ENCODE data around the gene LRP1. TPM values are rescaled to one million over a fixed set of nuclear protein-coding genes. Genes with fewer than 3 reads are reported as not detected.
A peak's percentile ranks its signal among the peaks of the same experiment; 100 is the strongest.

The LRP1 gene
- total and polyA plus RNA-seq, 2 experiments from 2014 or later: 47.8 to 76.8 TPM

GRCh38 chr12:57229634-57230380 lies 101.5 kb downstream of the LRP1 start, which contains the start of gene SHMT2:
SHMT2 (plus strand) TSS chr12:57229711; CDS start chr12:57229779, 68 bp downstream.
- H3K36me3 ChIP-seq (replicated peaks; ENCODE audit: insufficient read depth, low read depth): no peaks in the 10 kb centered on the region
- 2% methylated on average over 38 of the region's 42 CpGs for WGBS (ENCODE audit: low lambda C conversion rate, missing lambda C conversion rate)
- H3K4me2 ChIP-seq: peak within 1 kb of the TSS; percentile 80
- H3K27ac ChIP-seq: peak within 1 kb of the TSS; percentile 89
- no peaks in the 10 kb centered on the region for H3K9me3 ChIP-seq (ENCODE audit: low read depth)
- no peaks in the 10 kb centered on the region for H3K9me2 ChIP-seq (replicated peaks; ENCODE audit: insufficient read depth)
- peak within 1 kb of the TSS; percentile 53 for H2AFZ ChIP-seq
- TF ChIP-seq CTCF (IDR thresholded peaks at IDR 0.05; ENCODE audit: poor library complexity): no peak
- DNase-seq (ENCODE audit: low spot score): peak; percentile 99
- peaks cover 27% of the 10 kb centered on the region for H3K4me1 ChIP-seq (ENCODE audit: insufficient read depth)
- H4K20me1 ChIP-seq (ENCODE audit: insufficient read depth, poor library complexity, severe bottlenecking): peaks cover 5% of the 10 kb centered on the region
- H3K4me3 ChIP-seq: peak within 1 kb of the TSS; percentile 22
- peaks cover 17% of the 10 kb centered on the region for H3K79me2 ChIP-seq
- peaks cover 35% of the 10 kb centered on the region for H3K27me3 ChIP-seq

GRCh38 chr12:57230381-57231155 lies 102.3 kb downstream of the LRP1 start:
- peaks cover 22% of the 10 kb centered on the region for H3K4me1 ChIP-seq (ENCODE audit: insufficient read depth)

GRCh38 chr12:57231276-57232021 lies 103.2 kb downstream of the LRP1 start:
- peaks cover 22% of the 10 kb centered on the region for H3K4me1 ChIP-seq (ENCODE audit: insufficient read depth)
- peak overlapping the region; percentile 80 for H3K4me2 ChIP-seq
- H2AFZ ChIP-seq: no peak overlapping the region
- TF ChIP-seq EZH2 (IDR thresholded peaks at IDR 0.05; ENCODE audit: borderline replicate concordance): no peak
- no peak overlapping the region for H3K27ac ChIP-seq
- H3K9me2 ChIP-seq (replicated peaks; ENCODE audit: insufficient read depth): no peaks in the 10 kb centered on the region
- H3K36me3 ChIP-seq (replicated peaks; ENCODE audit: insufficient read depth, low read depth): no peaks in the 10 kb centered on the region
- 95% methylated on average over 13 of the region's 13 CpGs for WGBS (ENCODE audit: low lambda C conversion rate, missing lambda C conversion rate)
- H3K4me3 ChIP-seq: no peak overlapping the region
- H3K27me3 ChIP-seq: peaks cover 31% of the 10 kb centered on the region
- H3K9me3 ChIP-seq (ENCODE audit: low read depth): no peaks in the 10 kb centered on the region
- H4K20me1 ChIP-seq (ENCODE audit: insufficient read depth, poor library complexity, severe bottlenecking): peaks cover 5% of the 10 kb centered on the region
- H3K79me2 ChIP-seq: peaks cover 17% of the 10 kb centered on the region
- no peak for DNase-seq (ENCODE audit: low spot score)

More at GRCh38 chr12:57230381-57231155, 102.3 kb downstream of the LRP1 start:
- no peaks in the 10 kb centered on the region for H3K9me3 ChIP-seq (ENCODE audit: low read depth)
- peaks cover 5% of the 10 kb centered on the region for H4K20me1 ChIP-seq (ENCODE audit: insufficient read depth, poor library complexity, severe bottlenecking)
- DNase-seq (ENCODE audit: low spot score): no peak
- TF ChIP-seq CTCF (IDR thresholded peaks at IDR 0.05; ENCODE audit: poor library complexity) (no peak), EZH2 (IDR thresholded peaks at IDR 0.05; ENCODE audit: borderline replicate concordance) (no peak), EZH2phosphoT487 (IDR thresholded peaks at IDR 0.05; ENCODE audit: low read depth, severe bottlenecking, unreplicated experiment) (no peak)
- peaks cover 31% of the 10 kb centered on the region for H3K27me3 ChIP-seq
- H3K79me2 ChIP-seq: peaks cover 17% of the 10 kb centered on the region
- no peak overlapping the region for H2AFZ ChIP-seq
- H3K9me2 ChIP-seq (replicated peaks; ENCODE audit: insufficient read depth): no peaks in the 10 kb centered on the region
- H3K4me3 ChIP-seq: peak overlapping the region; percentile 22
- 45% methylated on average over 10 of the region's 10 CpGs for WGBS (ENCODE audit: low lambda C conversion rate, missing lambda C conversion rate)
- H3K4me2 ChIP-seq: peak overlapping the region; percentile 80
- H3K27ac ChIP-seq: peak overlapping the region; percentile 89
- H3K36me3 ChIP-seq (replicated peaks; ENCODE audit: insufficient read depth, low read depth): no peaks in the 10 kb centered on the region
